GM19025 (cell line): ENCODE data around the gene AGXT.
"Not testable (repeated sequence)": the region's sequence is repeated elsewhere in the genome, so short reads cannot be mapped to it uniquely, and the experiment has no call there.

Experiments used
- ATAC-seq: cut with Tn5 transposase; IDR thresholded peaks from one replicate; pipeline ENCODE4 v1.9.1; 2021; ENCODE audit warnings: mild to moderate bottlenecking, low read depth, moderate library complexity; ENCODE audit not compliant: unreplicated experiment

The AGXT gene

GRCh38 chr2:240839152-240840143 is 29.2 kb upstream of the AGXT start:
- ATAC-seq: no peak

GRCh38 chr2:240840435-240841060 is 28.1 kb upstream of the AGXT start:
- no peak for ATAC-seq

GRCh38 chr2:240846309-240846708 is 22.3 kb upstream of the AGXT start:
- ATAC-seq: not testable (repeated sequence)

- no peak for ATAC-seq
Measured at GRCh38 chr2:240846873-240847595, 21.6 kb upstream of the AGXT start.

- ATAC-seq: no peak
Measured at GRCh38 chr2:240847817-240848216, 20.8 kb upstream of the AGXT start.

GRCh38 chr2:240848900-240849680 is 19.5 kb upstream of the AGXT start:
- ATAC-seq: no peak

- no peak for ATAC-seq
Measured at GRCh38 chr2:240850026-240850425, 18.6 kb upstream of the AGXT start.

GRCh38 chr2:240850756-240851077 is 17.9 kb upstream of the AGXT start:
- no peak for ATAC-seq

- ATAC-seq: no peak
Measured at GRCh38 chr2:240851078-240851991, 17.3 kb upstream of the AGXT start.

- ATAC-seq: no peak
Measured at GRCh38 chr2:240852671-240853314, 15.8 kb upstream of the AGXT start.

- ATAC-seq: no peak
Measured at GRCh38 chr2:240855670-240856069, 13.0 kb upstream of the AGXT start.

- no peak for ATAC-seq
Measured at GRCh38 chr2:240856151-240856980, 12.3 kb upstream of the AGXT start.

GRCh38 chr2:240857039-240858008 is 11.3 kb upstream of the AGXT start:
- no peak for ATAC-seq

- no peak for ATAC-seq
Measured at GRCh38 chr2:240858321-240858720, 10.3 kb upstream of the AGXT start.

GRCh38 chr2:240858871-240859270 is 9.8 kb upstream of the AGXT start:
- ATAC-seq: no peak

GRCh38 chr2:240861547-240861946 is 7.1 kb upstream of the AGXT start:
- ATAC-seq: no peak

- no peak for ATAC-seq
Measured at GRCh38 chr2:240864475-240864874, 4.1 kb upstream of the AGXT start.
